ENCODE data around the gene TCIRG1.

The TCIRG1 gene

DNA sequence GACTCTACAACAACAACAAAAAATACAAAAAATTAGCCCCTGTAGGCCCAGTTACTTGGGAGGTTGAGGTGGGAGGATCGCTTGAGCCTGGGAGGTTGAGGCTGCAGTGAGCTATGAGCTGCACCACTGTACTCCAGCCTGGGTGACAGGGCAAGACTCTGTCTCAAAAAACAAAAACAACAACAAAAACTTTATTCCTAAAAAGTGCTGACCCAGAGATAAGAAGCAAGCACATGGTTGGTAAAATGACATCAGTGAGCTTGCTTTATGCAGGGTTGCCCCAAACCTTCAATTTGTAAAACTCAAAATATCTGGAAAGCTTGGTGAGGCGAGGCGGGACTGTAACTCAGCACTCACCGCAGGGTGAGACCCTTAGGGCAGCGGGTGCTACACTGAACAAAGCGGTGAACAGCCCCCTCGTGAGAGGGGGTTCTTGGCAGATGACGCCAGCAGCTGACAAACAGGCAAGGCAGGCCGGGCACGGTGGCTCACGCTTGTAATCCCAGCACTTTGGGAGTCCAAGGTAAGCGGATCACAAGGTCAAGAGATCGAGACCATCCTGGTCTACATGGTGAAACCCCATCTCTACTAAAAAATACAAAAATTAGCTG, 3.5 kb upstream of the TCIRG1 start:
- H3K4me3 ChIP-seq (ENCODE audit: low read depth, low read length), result no peak overlapping the region
- no peak for TF ChIP-seq MYC (IDR thresholded peaks at IDR 0.05; ENCODE audit: low read depth, low read length)
- TF ChIP-seq, protein P1, sequence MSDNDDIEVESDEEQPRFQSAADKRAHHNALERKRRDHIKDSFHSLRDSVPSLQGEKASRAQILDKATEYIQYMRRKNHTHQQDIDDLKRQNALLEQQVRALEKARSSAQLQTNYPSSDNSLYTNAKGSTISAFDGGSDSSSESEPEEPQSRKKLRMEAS (IDR thresholded peaks at IDR 0.05; ENCODE audit: low read depth, low read length), result peak; percentile 32; the same call in 1 of the 2 replicates
- DNase-seq (ENCODE audit: low read depth), result no peak

DNA sequence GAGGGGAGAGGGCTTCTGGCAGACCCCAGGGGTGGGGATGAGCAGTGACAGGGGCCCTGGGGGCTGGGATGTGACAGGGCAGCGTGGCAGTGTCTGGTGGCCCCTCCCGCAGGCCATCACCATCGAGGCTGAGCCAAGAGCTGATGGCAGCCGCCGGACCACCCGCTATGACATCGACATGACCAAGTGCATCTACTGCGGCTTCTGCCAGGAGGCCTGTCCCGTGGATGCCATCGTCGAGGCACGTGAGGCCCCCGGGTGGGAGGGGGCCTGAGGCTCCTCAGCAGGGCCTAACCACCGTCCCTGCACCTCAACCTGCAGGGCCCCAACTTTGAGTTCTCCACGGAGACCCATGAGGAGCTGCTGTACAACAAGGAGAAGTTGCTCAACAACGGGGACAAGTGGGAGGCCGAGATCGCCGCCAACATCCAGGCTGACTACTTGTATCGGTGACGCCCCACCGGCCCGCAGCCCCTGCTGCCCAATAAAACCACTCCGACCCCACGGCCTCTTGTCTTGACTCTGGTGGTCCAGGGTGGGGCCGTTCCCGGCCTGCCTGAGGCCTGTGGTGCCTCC, 2.6 kb upstream of the TCIRG1 start:
- peak overlapping the region; percentile 21 for H3K4me3 ChIP-seq (ENCODE audit: low read depth, low read length)
- peak; percentile 64 for TF ChIP-seq MYC (IDR thresholded peaks at IDR 0.05; ENCODE audit: low read depth, low read length)
- TF ChIP-seq, protein P2, sequence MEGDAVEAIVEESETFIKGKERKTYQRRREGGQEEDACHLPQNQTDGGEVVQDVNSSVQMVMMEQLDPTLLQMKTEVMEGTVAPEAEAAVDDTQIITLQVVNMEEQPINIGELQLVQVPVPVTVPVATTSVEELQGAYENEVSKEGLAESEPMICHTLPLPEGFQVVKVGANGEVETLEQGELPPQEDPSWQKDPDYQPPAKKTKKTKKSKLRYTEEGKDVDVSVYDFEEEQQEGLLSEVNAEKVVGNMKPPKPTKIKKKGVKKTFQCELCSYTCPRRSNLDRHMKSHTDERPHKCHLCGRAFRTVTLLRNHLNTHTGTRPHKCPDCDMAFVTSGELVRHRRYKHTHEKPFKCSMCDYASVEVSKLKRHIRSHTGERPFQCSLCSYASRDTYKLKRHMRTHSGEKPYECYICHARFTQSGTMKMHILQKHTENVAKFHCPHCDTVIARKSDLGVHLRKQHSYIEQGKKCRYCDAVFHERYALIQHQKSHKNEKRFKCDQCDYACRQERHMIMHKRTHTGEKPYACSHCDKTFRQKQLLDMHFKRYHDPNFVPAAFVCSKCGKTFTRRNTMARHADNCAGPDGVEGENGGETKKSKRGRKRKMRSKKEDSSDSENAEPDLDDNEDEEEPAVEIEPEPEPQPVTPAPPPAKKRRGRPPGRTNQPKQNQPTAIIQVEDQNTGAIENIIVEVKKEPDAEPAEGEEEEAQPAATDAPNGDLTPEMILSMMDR (IDR thresholded peaks at IDR 0.05; ENCODE audit: low read depth, low read length), result no peak
- DNase-seq (ENCODE audit: low read depth), result peak; percentile 92

DNA sequence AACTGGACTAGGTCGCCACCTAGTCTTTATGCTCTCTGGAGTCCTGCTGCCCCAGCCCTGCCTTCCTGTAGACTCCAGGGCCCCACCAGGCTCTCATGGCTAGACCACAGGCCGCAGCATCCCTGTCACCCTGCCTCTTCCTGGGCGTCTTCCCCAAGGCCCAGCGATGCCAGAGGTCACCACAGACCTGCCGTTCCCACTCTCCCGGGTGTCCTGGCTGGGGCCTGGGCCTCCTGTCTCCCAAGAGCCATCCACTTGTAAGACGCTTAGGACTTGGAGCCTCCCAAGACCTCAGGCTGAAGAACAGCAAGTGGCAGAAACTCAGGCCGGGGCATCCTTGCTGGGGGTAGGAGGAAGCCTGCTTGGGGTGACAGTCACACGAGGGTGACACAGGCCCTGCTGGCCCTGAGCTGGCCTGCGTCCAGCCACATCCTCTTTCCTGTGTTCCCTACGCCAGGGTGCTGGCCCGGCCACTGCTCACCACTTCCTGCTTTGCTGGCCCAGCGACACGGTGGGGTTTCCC, 2.0 kb upstream of the TCIRG1 start:
- peak overlapping the region; percentile 21 for H3K4me3 ChIP-seq (ENCODE audit: low read depth, low read length)
- peak; percentile 89 for DNase-seq (ENCODE audit: low read depth)
- TF ChIP-seq POLR2A (IDR thresholded peaks at IDR 0.05; ENCODE audit: extremely low read depth, insufficient read length) (no peak), MYC (IDR thresholded peaks at IDR 0.05; ENCODE audit: low read depth, low read length) (peak; percentile 64)
- TF ChIP-seq, protein P1 (IDR thresholded peaks at IDR 0.05; ENCODE audit: low read depth, low read length), result peak; percentile 74
- TF ChIP-seq, protein P2 (IDR thresholded peaks at IDR 0.05; ENCODE audit: low read depth, low read length), result no peak

DNA sequence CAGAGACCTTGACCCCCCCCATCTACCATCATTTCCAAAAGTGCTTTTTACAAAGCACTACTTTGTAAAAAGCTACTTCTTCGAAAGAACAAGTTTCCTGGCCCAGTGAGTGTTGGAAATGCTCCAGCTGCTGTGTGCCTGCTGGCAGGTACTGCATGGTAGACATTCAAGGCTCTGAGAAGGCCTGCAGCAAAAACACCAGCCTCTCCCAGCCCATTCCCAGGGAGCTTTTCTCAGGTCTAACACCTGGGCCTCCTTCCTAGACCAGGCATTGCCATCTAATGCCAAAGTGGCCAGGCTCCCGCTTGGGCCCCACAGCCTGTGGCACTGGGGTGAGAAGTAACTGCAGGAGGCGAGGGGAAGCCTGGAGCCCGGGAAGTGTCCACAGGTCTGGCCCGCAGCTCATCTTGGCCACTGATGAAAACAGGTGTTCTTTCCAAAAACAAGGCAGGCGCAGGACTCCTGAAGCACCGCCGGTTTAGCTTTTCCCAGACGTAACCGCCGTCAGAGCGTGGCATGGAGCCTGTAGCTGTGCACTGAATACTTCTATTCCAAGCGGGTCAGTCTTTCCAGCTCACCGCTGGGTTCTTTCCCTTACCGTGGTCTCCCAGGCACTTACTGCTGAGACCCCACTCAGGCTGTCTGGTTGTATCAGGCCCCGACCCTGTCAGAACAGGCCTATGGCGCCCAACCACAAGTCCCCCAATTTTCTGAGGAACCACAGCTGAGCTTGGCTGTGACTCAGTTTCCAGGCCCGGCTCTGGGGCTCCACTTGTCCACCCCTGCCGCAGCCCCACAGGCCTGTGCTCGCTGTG, 1.2 kb upstream of the TCIRG1 start:
- TF ChIP-seq MYC (IDR thresholded peaks at IDR 0.05; ENCODE audit: low read depth, low read length) (no peak), POLR2A (IDR thresholded peaks at IDR 0.05; ENCODE audit: extremely low read depth, insufficient read length) (no peak)
- TF ChIP-seq, protein P1 (IDR thresholded peaks at IDR 0.05; ENCODE audit: low read depth, low read length), result no peak
- TF ChIP-seq, protein P2 (IDR thresholded peaks at IDR 0.05; ENCODE audit: low read depth, low read length), result no peak
- DNase-seq (ENCODE audit: low read depth), result no peak
- H3K4me3 ChIP-seq (ENCODE audit: low read depth, low read length), result no peak overlapping the region

DNA sequence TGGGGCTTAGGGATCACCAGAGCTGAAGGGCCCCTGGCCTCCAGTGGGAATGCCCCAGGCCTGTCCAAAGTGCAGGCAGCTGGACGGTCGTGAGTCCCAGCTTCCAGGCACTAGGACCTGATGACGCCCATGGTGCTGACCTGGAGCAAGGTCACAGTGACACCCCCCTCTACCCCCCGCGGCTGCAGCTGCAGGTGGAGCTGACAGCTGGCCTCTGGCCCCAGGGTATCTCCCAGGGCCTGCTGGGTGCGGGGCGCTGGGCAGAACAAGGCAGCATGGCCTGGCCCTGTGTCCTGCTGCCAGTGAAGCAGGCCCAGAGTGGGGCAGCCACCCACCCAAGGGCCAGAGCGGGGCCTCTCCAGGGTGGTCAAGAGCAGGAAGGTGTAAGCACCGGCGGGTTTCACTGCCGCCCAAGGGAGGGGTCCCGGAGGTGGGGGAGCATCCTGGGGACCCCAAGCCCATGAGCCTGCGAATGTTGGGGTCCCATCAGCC, 553 bp upstream of the TCIRG1 start:
- peak overlapping the region; percentile 89 for H3K4me3 ChIP-seq (ENCODE audit: low read depth, low read length)
- TF ChIP-seq, protein P2 (IDR thresholded peaks at IDR 0.05; ENCODE audit: low read depth, low read length), result no peak
- no peak for DNase-seq (ENCODE audit: low read depth)

DNA sequence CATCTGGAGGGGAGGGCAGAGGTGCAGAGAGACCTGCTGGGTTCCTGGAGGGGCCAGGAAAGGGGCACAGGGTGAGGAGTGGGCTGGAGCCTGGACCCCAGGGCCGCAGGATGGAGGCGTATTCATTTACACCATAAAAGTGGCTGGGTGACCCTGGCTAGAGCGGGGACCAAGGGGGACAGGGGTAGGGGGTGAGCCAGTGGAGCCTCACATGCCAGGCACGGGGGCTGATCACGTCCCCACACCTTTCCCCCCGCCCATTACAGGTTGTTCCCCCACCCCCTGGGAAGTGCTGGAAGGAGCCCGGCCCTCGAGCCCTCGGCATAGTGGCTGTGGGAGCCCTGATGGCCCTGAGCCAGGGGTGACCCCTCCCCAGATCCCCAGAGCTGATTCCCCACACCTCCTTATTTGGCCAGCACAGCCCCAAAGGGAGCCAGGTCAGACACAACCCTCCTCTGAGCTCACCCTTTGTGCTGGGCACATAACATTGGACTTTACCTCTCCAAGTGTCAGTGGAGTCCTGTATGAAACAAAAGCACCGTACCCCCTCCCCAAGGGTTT, 781 bp downstream of the TCIRG1 start:
- no peak for DNase-seq (ENCODE audit: low read depth)
- TF ChIP-seq, protein P1 (IDR thresholded peaks at IDR 0.05; ENCODE audit: low read depth, low read length), result no peak
- TF ChIP-seq MYC (IDR thresholded peaks at IDR 0.05; ENCODE audit: low read depth, low read length) (no peak), POLR2A (IDR thresholded peaks at IDR 0.05; ENCODE audit: extremely low read depth, insufficient read length) (no peak)
- TF ChIP-seq, protein P2 (IDR thresholded peaks at IDR 0.05; ENCODE audit: low read depth, low read length), result no peak
- peak overlapping the region; percentile 89 for H3K4me3 ChIP-seq (ENCODE audit: low read depth, low read length)
